HepG2 (cell line): ENCODE data around the gene SPHK1. TPM values are rescaled to one million over a fixed set of nuclear protein-coding genes. Genes with fewer than 3 reads are reported as not detected.
A peak's percentile ranks its signal among the peaks of the same experiment; 100 is the strongest.

Experiments used
- CEBPB ChIP-seq: IDR thresholded peaks from 2 replicates; pipeline ENCODE4 v1.6.1; 2011; ENCODE audit warnings: low read depth, low read length, improper control_type of control experiment, borderline replicate concordance
- ETV6 ChIP-seq: sonication (generic); formaldehyde crosslinking; conservative IDR thresholded peaks from 2 replicates; pipeline ENCODE4 v1.4.0; 2020; ENCODE audit warnings: missing genetic modification reagents
- GZF1 ChIP-seq: sonication (generic); formaldehyde crosslinking; IDR thresholded peaks from 2 replicates; pipeline ENCODE4 v1.5.1; 2020; ENCODE audit warnings: mild to moderate bottlenecking, missing genetic modification reagents
- NFYB ChIP-seq: sonication (generic); formaldehyde crosslinking; IDR thresholded peaks from 2 replicates; pipeline ENCODE4 v1.4.0; 2020; ENCODE audit warnings: missing genetic modification reagents
- NONO ChIP-seq, 2 experiments: fragments of 450-650 bp in 1 of 2; sonication (generic) in 1 of 2; formaldehyde crosslinking in 1 of 2; IDR thresholded peaks in 1 of 2; conservative IDR thresholded peaks in 1 of 2; 2 replicates each; pipeline versions ENCODE4 v1.6.1 to v1.8.0; 2017 to 2022; ENCODE audit warnings: mild to moderate bottlenecking in 1 of 2, missing genetic modification reagents in 1 of 2, moderate library complexity in 1 of 2
- POGZ ChIP-seq: sonication (generic); formaldehyde crosslinking; IDR thresholded peaks from 2 replicates; pipeline ENCODE4 v1.4.0; 2020; ENCODE audit warnings: mild to moderate bottlenecking, missing genetic modification reagents
- POLR2AphosphoS5 ChIP-seq: IDR thresholded peaks from 2 replicates; pipeline ENCODE4 v1.6.1; 2012; ENCODE audit warnings: low read depth, low read length
- TSC22D2 ChIP-seq: sonication (generic); formaldehyde crosslinking; IDR thresholded peaks from 2 replicates; pipeline ENCODE4 v1.5.1; 2020; ENCODE audit warnings: missing genetic modification reagents, mild to moderate bottlenecking, borderline replicate concordance
- XRCC5 ChIP-seq: fragments of 200-400 bp; formaldehyde crosslinking; optimal IDR thresholded peaks from 2 replicates; pipeline ENCODE3; 2017; ENCODE audit warnings: mild to moderate bottlenecking, low read length
- ZNF550 ChIP-seq: sonication (generic); formaldehyde crosslinking; IDR thresholded peaks from 2 replicates; pipeline ENCODE4 v1.4.0; 2020; ENCODE audit warnings: mild to moderate bottlenecking, missing genetic modification reagents, borderline replicate concordance
- ZNF572 ChIP-seq: sonication (generic); formaldehyde crosslinking; IDR thresholded peaks from 2 replicates; pipeline ENCODE4 v1.5.1; 2020; ENCODE audit warnings: mild to moderate bottlenecking, missing genetic modification reagents
- polyA plus RNA-seq, 8 experiments: library from polyadenylated mRNA; depleted of rRNA in 3 of 8; stranded (reverse) in 7 of 8; unstranded in 1 of 8; fragments of >200 nt; fragmentation: Illumina TruSeq in 4 of 8; extraction: Trizol in 4 of 8; gene quantifications; 2 replicates each; pipeline versions ENCODE4 v1.2.1 to v1.2.3, GENCODE V29; 2011 to 2016; ENCODE audit warnings: low read depth in 4 of 8, missing spikeins in 1 of 8, mixed read lengths in 1 of 8; ENCODE audit not compliant: insufficient read depth in 1 of 8
- total RNA-seq, 5 experiments: library from RNA; depleted of rRNA; stranded (reverse); fragments of >200 nt; fragmentation: Illumina TruSeq; extraction: Trizol; gene quantifications; 2 replicates each; pipeline ENCODE4 v1.2.3, GENCODE V29; 2016; ENCODE audit warnings: low read depth in 1 of 5
- TF ChIP-seq, protein P1 (sequence below): sonication (generic); formaldehyde crosslinking; IDR thresholded peaks from 2 replicates; pipeline ENCODE4 v1.5.1; 2020; ENCODE audit warnings: mild to moderate bottlenecking, moderate library complexity, missing genetic modification reagents
- TF ChIP-seq, protein P2 (sequence below): sonication (generic); formaldehyde crosslinking; IDR thresholded peaks from 2 replicates; pipeline ENCODE4 v1.9.0; 2021; ENCODE audit warnings: missing genetic modification reagents, mild to moderate bottlenecking, borderline replicate concordance
- TF ChIP-seq, protein P3 (sequence below): sonication (generic); formaldehyde crosslinking; IDR thresholded peaks from 2 replicates; pipeline ENCODE4 v1.5.0; 2020; ENCODE audit warnings: missing genetic modification reagents, mild to moderate bottlenecking, borderline replicate concordance
- TF ChIP-seq, protein P4 (sequence below), 2 experiments: fragments of 450-650 bp in 1 of 2; sonication (generic) in 1 of 2; formaldehyde crosslinking; IDR thresholded peaks; 2 replicates each; pipeline versions ENCODE4 v1.5.0 to v1.8.0; 2020 to 2022; ENCODE audit warnings: mild to moderate bottlenecking in 1 of 2, missing genetic modification reagents in 1 of 2
- TF ChIP-seq, protein P5 (sequence below): sonication (generic); formaldehyde crosslinking; IDR thresholded peaks from 2 replicates; pipeline ENCODE4 v1.4.0; 2020; ENCODE audit warnings: missing genetic modification reagents
- TF ChIP-seq, protein P6 (sequence below): sonication (generic); formaldehyde crosslinking; conservative IDR thresholded peaks from 2 replicates; pipeline ENCODE4 v1.8.1; 2023; ENCODE audit warnings: missing genetic modification reagents

Gene SPHK1
- total and polyA plus RNA-seq, 2 of the 13 experiments (the other 11 are each of a cell fraction or from before 2014, with no cell fraction given), result 129 to 160 TPM

DNA sequence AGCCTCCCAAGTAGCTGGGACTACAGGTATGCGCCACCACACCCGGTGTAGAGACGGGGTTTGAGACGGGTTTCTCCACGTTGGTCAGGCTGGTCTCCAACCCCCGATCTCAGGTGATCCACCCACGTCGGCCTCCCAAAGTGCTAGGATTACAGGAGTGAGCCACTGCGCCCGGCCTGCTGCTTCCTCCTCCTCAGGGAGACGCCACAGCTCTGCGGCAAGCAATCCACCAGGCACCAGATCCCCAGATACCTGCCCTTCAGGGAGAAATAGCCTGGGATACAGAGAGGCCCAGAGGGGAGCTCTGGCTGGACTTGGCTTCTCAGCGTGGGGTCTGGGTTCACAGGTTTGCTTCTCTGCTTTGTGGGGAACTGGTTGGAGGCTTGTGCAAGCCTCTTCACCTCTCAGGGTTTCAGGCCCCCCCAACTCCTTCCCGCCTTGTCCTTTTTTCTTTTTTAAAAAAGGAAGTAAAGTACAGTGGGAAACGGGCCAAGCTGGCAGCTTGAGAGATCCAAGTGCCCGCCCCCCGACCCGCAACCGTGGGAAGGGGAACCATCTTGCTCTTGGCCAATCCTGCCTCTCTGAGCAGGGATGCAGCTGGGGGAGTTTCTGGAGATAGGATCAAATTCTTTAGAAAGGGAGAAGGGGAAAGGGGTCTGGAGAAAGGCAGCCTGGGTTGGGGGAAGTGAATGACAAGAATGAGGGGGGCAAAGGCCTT is 2.6 kb upstream of the SPHK1 start (continued):
- TF ChIP-seq CEBPB, result peak; percentile 44; the same call in 1 of the 2 replicates
- TF ChIP-seq, protein P1, sequence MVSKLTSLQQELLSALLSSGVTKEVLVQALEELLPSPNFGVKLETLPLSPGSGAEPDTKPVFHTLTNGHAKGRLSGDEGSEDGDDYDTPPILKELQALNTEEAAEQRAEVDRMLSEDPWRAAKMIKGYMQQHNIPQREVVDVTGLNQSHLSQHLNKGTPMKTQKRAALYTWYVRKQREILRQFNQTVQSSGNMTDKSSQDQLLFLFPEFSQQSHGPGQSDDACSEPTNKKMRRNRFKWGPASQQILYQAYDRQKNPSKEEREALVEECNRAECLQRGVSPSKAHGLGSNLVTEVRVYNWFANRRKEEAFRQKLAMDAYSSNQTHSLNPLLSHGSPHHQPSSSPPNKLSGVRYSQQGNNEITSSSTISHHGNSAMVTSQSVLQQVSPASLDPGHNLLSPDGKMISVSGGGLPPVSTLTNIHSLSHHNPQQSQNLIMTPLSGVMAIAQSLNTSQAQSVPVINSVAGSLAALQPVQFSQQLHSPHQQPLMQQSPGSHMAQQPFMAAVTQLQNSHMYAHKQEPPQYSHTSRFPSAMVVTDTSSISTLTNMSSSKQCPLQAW (CRISPR knock-in tag), result 0 out of 2 replicates have a peak, but pooled peaks have one; percentile 8
- TF ChIP-seq, protein P2, sequence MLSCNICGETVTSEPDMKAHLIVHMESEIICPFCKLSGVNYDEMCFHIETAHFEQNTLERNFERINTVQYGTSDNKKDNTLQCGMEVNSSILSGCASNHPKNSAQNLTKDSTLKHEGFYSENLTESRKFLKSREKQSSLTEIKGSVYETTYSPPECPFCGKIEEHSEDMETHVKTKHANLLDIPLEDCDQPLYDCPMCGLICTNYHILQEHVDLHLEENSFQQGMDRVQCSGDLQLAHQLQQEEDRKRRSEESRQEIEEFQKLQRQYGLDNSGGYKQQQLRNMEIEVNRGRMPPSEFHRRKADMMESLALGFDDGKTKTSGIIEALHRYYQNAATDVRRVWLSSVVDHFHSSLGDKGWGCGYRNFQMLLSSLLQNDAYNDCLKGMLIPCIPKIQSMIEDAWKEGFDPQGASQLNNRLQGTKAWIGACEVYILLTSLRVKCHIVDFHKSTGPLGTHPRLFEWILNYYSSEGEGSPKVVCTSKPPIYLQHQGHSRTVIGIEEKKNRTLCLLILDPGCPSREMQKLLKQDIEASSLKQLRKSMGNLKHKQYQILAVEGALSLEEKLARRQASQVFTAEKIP (CRISPR knock-in tag), result no peak
- peak; percentile 16; the same call in 1 of the 2 replicates for TF ChIP-seq TSC22D2 (CRISPR knock-in tag)
- no peak for TF ChIP-seq ZNF572
- no peak for TF ChIP-seq XRCC5
- TF ChIP-seq, protein P3, sequence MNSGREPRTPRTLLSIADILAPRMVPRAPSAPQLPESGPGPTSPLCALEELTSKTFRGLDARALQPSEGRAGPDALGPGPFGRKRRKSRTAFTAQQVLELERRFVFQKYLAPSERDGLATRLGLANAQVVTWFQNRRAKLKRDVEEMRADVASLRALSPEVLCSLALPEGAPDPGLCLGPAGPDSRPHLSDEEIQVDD (CRISPR knock-in tag), result no peak
- TF ChIP-seq POGZ (CRISPR knock-in tag), result 0 out of 2 replicates have a peak, but pooled peaks have one; percentile 14
- TF ChIP-seq NFYB (CRISPR knock-in tag), result peak; percentile 54
- no peak for TF ChIP-seq ZNF550 (CRISPR knock-in tag)
- TF ChIP-seq, protein P4, sequence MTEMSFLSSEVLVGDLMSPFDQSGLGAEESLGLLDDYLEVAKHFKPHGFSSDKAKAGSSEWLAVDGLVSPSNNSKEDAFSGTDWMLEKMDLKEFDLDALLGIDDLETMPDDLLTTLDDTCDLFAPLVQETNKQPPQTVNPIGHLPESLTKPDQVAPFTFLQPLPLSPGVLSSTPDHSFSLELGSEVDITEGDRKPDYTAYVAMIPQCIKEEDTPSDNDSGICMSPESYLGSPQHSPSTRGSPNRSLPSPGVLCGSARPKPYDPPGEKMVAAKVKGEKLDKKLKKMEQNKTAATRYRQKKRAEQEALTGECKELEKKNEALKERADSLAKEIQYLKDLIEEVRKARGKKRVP (CRISPR knock-in tag; IDR thresholded peaks at IDR 0.05), result peak in 1 of 2 experiments; percentile 57; a peak in 1 of 4 replicates
- no peak for TF ChIP-seq NONO (IDR thresholded peaks at IDR 0.05)
- TF ChIP-seq NONO (CRISPR knock-in tag; conservative IDR thresholded peaks at IDR 0.05), result peak; percentile 65
- TF ChIP-seq, protein P5, sequence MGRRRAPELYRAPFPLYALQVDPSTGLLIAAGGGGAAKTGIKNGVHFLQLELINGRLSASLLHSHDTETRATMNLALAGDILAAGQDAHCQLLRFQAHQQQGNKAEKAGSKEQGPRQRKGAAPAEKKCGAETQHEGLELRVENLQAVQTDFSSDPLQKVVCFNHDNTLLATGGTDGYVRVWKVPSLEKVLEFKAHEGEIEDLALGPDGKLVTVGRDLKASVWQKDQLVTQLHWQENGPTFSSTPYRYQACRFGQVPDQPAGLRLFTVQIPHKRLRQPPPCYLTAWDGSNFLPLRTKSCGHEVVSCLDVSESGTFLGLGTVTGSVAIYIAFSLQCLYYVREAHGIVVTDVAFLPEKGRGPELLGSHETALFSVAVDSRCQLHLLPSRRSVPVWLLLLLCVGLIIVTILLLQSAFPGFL (CRISPR knock-in tag), result 0 out of 2 replicates have a peak, but pooled peaks have one; percentile 15
- TF ChIP-seq ETV6 (CRISPR knock-in tag), result no peak
- TF ChIP-seq GZF1 (CRISPR knock-in tag), result 0 out of 2 replicates have a peak, but pooled peaks have one; percentile 50
- peak; percentile 36 for TF ChIP-seq POLR2AphosphoS5
- TF ChIP-seq, protein P6, sequence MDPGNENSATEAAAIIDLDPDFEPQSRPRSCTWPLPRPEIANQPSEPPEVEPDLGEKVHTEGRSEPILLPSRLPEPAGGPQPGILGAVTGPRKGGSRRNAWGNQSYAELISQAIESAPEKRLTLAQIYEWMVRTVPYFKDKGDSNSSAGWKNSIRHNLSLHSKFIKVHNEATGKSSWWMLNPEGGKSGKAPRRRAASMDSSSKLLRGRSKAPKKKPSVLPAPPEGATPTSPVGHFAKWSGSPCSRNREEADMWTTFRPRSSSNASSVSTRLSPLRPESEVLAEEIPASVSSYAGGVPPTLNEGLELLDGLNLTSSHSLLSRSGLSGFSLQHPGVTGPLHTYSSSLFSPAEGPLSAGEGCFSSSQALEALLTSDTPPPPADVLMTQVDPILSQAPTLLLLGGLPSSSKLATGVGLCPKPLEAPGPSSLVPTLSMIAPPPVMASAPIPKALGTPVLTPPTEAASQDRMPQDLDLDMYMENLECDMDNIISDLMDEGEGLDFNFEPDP (CRISPR knock-in tag), result no peak
